ENCODE measurements around the gene KLHL30. TPM values are rescaled to one million over a fixed set of nuclear protein-coding genes. Genes with fewer than 3 reads are reported as not detected.

The KLHL30 gene
- total and polyA plus RNA-seq, 2 experiments from 2014 or later: 0.07 TPM; not detected in 1

- no peaks in the 10 kb centered on the region for H3K79me2 ChIP-seq (replicated peaks; ENCODE audit: insufficient read depth)
- peak overlapping the region; percentile 87 for H3K4me3 ChIP-seq
- Mint-ChIP-seq H3K4me1 (peaks cover 14% of the 10 kb centered on the region), H3K36me3 (ENCODE audit: low read depth) (no peaks in the 10 kb centered on the region), H3K4me3 (peak overlapping the region; percentile 76), H3K27me3 (ENCODE audit: insufficient read depth, low read depth, poor library complexity) (peaks cover 41% of the 10 kb centered on the region), H3K27ac (no peak overlapping the region), H3K9me3 (peaks cover 3% of the 10 kb centered on the region; the same call in 1 of the 3 replicates)
- H3K4me1 ChIP-seq (ENCODE audit: insufficient read depth): peaks cover 13% of the 10 kb centered on the region
- peaks cover 35% of the 10 kb centered on the region for H3K27me3 ChIP-seq (ENCODE audit: insufficient read depth)
- peak overlapping the region; percentile 93 for H2AFZ ChIP-seq
- H3K27ac ChIP-seq (ENCODE audit: low read depth): no peak overlapping the region
- DNase-seq (ENCODE audit: low spot score) (peak; percentile 43), ATAC-seq (no peak; the same call in 1 of the 3 replicates)
- H4K20me1 ChIP-seq (replicated peaks; ENCODE audit: insufficient read depth): no peaks in the 10 kb centered on the region
- 0 out of 2 replicates have a peak, but pooled peaks cover 8% of the 10 kb centered on the region for H3F3A ChIP-seq (replicated peaks; ENCODE audit: low read depth)
- TF ChIP-seq ZNF462 (CRISPR knock-in tag; IDR thresholded peaks at IDR 0.05) (no peak), CREB1 (CRISPR knock-in tag; IDR thresholded peaks at IDR 0.05; ENCODE audit: low read depth) (no peak), EZH2phosphoT487 (IDR thresholded peaks at IDR 0.05; ENCODE audit: unreplicated experiment) (no peak), NANOG (IDR thresholded peaks at IDR 0.05; ENCODE audit: borderline replicate concordance) (no peak), CTCF (conservative IDR thresholded peaks at IDR 0.05; ENCODE audit: low read depth in 2 of 2) (no peak), JUNB (IDR thresholded peaks at IDR 0.05; ENCODE audit: unreplicated experiment) (no peak), STAT1 (IDR thresholded peaks at IDR 0.05; ENCODE audit: unreplicated experiment) (no peak), POLR2AphosphoS5 (IDR thresholded peaks at IDR 0.05; ENCODE audit: low read depth) (no peak), REST (IDR thresholded peaks at IDR 0.05; ENCODE audit: unreplicated experiment) (no peak), ETS1 (IDR thresholded peaks at IDR 0.05) (no peak), ZNF114 (CRISPR knock-in tag; IDR thresholded peaks at IDR 0.05) (no peak), ZNF331 (CRISPR knock-in tag; IDR thresholded peaks at IDR 0.05; ENCODE audit: low read depth) (no peak), EZH2 (IDR thresholded peaks at IDR 0.05; ENCODE audit: low read depth, unreplicated experiment) (no peak)
- H3K4me2 ChIP-seq: peak overlapping the region; percentile 85
- H3K9me2 ChIP-seq (ENCODE audit: insufficient read depth): no peaks in the 10 kb centered on the region
- H3K36me3 ChIP-seq (ENCODE audit: insufficient read depth): no peaks in the 10 kb centered on the region
Observed at GRCh38 chr2:238157506-238158017, 19.1 kb downstream of the KLHL30 start.
